GM10847 (cell line): ENCODE data around the gene ZNF281.

Experiments
- POLR2A ChIP-seq: IDR thresholded peaks from 2 replicates; pipeline ENCODE4 v1.6.1; 2011; ENCODE audit not compliant: insufficient read length; ENCODE audit errors: extremely low read depth

Gene ZNF281

DNA sequence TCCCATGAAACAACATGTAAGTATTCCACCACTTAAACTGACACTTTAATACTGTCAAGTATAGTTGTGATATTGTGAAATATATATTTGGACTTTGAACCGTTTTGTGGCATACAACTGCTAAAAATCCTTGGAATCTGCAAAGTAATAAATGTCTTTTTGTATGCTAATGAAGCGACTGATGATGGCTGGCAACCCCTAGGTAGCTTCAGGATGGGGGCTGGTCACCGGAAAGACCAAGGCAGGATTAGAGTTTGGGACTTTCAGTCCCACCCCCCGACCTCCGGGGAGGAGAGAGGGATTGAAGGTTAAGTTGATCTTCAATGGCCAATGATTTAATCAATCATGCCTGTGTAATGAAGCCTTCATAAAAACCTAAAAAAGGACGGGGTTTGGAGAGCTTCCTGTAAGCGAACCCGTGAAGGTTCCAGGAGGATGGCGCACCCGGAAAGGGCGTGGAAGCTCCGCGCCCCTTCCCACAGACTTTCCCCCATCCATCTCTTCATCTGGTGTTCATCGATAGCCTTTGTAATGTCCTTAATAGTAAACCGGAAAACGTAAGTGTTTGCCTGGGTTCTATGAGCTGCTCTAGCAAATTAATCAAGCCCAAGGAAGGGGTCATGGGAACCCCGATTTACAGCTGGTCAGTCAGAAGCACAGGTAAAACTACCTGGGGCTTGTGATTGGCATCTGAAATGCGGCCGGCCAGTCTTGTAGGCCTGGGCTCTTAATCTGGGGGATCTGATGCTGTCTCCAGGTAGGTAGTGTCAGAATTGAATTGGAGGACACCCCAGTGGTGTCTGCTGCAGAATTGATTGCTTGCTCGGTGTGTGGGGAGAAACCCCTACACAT lies 1.8 kb upstream of the ZNF281 start:
- no peak for TF ChIP-seq POLR2A

DNA sequence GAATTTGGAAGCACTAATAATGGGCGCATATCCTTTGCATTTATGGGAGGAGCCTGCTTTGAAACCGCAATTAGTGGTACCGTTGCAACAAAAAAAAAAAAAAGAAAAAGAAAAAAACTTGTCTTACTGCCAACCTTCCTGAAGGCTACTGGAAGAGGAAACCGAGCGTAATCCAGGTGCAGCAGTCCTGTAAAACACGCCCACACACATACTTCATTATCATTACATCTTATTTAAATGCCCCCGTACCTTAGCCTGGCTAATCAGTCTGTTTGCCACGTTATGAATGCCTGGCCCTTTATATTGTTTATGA lies 686 bp upstream of the ZNF281 start:
- TF ChIP-seq POLR2A = no peak

DNA sequence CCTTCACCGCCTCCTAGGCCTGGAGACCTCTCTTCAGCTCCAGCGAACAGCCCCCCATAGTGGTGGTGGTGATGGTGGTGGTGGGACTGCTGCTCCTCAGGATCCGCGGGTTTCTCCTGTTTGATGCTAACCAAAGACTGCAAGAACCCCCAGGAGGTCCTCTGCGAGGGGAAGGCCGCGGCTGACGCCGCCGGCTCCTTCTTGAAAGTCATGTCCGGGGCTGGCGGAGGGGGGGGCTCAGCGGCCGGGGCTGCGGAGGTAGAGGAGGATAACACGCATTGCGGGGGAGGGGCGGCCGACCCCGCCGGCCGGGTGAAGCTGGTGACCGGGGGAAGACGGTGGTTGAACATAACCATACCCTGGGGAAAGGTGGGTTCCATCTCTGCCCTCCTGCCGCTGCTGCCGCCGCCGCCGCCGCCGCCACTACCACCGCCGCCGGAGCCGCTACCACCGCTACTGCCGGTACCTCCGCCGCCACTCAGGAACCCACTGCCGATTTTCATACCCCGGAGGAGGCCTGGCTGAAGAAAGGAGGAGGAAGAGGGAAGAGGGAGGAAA lies 554 bp downstream of the ZNF281 start:
- no peak for TF ChIP-seq POLR2A

GRCh38 chr1:200406161-200406797 lies 3.6 kb downstream of the ZNF281 start:
- no peak for TF ChIP-seq POLR2A

- TF ChIP-seq POLR2A = no peak
Measured at GRCh38 chr1:200405264-200405663, 4.6 kb downstream of the ZNF281 start.

- TF ChIP-seq POLR2A = no peak
Measured at GRCh38 chr1:200401708-200402107, 8.1 kb downstream of the ZNF281 start.

- no peak for TF ChIP-seq POLR2A
Measured at GRCh38 chr1:200401263-200401662, 8.6 kb downstream of the ZNF281 start.

- no peak for TF ChIP-seq POLR2A
Measured at GRCh38 chr1:200400556-200400955, 9.3 kb downstream of the ZNF281 start.

DNA sequence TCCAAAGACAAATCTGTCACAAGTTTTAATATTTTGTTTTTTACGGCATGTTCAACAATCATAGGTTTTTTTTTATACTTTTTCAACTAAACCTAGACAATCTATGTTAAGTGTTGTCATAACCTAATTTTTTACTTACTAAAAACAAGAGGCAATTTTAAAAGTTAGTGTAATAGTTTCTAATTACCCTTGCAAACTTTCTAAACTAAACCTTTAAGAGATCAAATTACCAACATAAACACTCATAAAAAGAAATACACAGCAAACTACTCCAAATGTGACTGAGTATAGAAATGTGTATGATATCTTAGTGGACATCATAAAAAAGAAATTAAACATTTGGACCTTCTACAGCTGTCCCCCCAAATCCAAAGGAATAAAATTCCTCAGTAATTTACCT lies 10.0 kb downstream of the ZNF281 start:
- no peak for TF ChIP-seq POLR2A

DNA sequence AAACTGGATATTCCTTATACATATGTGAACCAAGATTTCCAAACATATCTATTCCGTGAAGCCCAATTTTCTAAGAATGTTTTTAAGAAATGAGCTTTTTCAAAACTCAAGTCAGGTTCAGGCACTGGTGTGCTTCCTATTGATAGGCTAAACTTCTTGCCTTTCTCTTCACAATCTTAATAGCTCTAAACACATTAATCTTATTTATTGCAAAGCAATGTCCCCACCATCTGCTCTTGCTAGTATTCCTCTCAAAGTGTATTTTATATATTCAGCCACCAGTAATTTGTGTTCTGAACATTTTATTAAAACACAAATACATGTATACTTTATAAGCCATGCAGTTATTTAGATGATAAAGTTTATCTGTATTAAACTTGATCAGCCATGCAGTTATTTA lies 11.5 kb downstream of the ZNF281 start:
- TF ChIP-seq POLR2A = no peak

DNA sequence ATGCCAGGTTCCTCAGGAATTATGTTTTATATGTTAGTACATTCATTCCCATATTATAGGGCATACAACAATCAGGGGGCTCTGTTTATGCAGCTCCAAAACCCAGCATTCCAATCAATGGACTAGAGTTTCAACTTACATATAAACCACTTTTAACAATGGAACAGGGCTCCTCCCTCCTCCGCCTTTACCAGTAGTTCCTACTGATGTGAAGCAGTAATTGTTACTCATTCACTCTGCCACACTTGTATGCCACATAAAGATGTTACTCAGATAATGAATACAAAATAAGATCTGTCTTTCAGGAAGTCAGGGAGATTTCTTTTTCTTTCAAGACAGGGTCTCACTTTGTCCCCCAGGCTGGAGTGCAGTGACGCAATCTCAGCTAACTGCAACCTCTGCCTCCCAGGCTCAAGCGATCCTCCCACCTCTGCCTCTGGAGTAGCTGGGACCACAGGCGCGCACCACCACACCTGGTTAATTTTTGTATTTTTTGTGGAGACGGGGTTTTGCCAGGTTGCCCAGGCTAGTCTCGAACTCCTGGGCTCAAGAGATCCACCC lies 17.1 kb downstream of the ZNF281 start:
- TF ChIP-seq POLR2A = no peak

DNA sequence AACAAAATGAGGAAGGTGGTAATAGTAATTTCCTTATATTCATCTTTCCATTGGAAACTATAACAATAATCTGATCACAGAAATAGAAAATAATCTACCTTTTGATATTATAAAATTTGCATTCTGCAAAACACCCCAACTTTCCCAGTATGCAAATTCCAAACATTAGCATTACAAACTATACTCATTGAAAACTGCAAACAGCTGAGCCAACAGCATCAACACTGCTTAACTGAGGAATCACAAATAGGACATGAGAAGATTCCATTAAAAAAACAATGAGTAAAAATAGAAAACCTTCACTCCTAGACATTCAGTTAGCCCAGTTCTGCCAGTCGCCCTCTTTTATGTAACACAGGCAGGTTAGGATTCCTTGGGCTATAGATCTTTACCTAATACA lies 18.1 kb downstream of the ZNF281 start:
- no peak for TF ChIP-seq POLR2A

DNA sequence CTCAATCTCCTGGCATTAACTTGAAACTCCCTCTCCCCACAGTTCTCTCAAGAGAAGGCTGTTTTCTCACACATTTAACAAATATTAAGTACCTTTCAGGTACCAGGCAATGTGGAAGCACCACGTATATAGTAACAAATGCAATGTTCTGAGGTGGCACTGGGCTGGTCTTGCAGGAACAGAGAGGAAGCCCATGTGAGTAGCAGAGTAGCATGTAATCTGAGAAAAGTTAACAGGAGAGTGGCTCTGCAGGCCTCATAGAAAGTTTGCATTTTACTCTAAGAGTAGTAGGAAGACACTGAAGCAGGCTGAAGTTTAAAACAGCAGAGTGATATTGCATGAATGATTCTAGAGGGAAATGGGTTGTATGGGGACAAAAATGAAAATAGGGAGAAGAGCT lies 21.0 kb downstream of the ZNF281 start:
- no peak for TF ChIP-seq POLR2A

DNA sequence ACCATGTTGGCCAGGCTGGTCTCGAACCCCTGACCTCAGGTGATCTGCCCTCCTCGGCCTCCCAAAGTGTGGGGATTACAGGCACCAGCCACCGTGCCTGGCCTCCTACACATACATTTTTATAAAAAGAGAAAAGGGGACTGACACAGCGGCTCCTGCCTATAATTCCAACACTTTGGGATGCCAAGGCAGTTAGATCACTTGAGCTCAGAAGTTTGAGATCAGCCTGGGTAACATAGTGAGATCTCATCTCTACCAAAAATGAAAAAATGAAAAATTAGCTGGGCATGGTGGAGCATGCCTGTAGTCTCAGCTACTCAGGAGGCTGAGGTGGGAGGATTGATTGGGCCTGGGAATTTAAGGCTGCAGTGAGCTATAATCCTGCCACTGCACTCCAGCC lies 23.4 kb downstream of the ZNF281 start:
- TF ChIP-seq POLR2A = no peak

GRCh38 chr1:200384818-200385390 lies 24.9 kb downstream of the ZNF281 start:
- TF ChIP-seq POLR2A = no peak
